GM12891 (cell line): Measurements from ENCODE around the gene ARMH3.

Experiments
- POLR2A ChIP-seq: IDR thresholded peaks from 2 replicates; pipeline ENCODE4 v1.6.1; 2011; ENCODE audit warnings: low read depth, low read length, control low read depth
- POLR2AphosphoS5 ChIP-seq: IDR thresholded peaks from 2 replicates; pipeline ENCODE4 v1.6.1; 2011; ENCODE audit warnings: low read depth, low read length, control low read depth
- SPI1 ChIP-seq: IDR thresholded peaks from 2 replicates; pipeline ENCODE4 v1.6.1; 2011; ENCODE audit warnings: low read depth, low read length, control low read depth

DNA sequence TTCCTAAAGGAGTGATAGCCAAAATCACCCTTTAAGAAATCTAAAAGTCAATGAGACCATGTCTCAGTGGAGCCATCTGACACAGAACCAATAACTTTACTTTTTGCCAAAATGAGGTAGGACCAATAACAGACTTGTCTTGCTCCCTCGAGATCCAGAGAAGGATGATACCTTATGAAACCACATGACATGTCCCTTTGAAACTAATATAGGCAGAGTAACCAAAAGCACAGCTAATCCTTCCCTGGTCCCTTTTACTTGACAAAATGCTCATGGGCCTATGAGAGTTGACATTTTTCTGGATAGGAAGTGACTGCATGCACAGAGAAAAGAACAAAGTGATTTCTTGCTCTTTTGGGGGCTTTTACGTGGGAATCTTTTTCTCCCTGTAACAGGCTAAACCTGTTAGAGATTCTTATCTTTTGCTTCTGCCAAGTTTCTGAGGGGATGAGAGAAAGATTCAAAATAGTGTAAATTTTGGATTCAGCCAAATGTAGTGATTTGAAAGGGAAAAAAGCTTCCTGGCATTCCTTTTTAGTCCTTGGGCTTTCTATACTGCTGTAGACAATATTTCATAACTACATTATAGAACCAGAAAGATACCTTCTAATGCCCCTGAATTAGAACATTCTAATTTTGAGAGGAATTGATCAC lies 87.6 kb downstream of the ARMH3 start:
- TF ChIP-seq POLR2A (0 out of 2 replicates have a peak, but pooled peaks have one; percentile 40), POLR2AphosphoS5 (no peak), SPI1 (no peak)
